Measurements from ENCODE around the gene SPRY1.

Gene SPRY1

GRCh38 chr4:123396307-123397143, at the start of gene SPRY1:
Gene SPRY1 (plus strand): TSS chr4:123396795. CDS start chr4:123401592, 4,797 bp downstream.
- peak; percentile 64 for DNase-seq (ENCODE audit: low read depth)

DNA sequence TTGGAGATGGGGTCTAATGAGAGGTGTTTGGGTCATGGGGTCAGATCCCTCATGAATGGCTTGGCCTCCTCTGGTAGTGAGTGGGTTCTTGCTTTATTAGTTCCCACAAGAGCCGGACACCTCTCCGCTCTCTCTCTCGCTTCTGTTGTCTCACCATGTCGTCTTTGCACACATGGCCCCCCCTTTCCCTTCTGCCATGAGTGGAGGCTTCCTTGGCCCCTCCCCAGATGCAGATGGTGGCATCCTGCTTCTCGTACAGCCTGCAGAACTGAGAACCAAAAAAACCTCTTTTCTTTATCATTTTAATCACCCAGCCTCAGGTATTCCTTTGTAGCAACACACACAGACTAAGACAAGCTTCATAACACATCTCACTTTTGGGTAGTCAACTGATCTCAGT, 49.6 kb upstream of the SPRY1 start:
- no peak for DNase-seq (ENCODE audit: low read depth)

GRCh38 chr4:123348946-123349345, 47.6 kb upstream of the SPRY1 start:
- DNase-seq (ENCODE audit: low read depth) = no peak

DNA sequence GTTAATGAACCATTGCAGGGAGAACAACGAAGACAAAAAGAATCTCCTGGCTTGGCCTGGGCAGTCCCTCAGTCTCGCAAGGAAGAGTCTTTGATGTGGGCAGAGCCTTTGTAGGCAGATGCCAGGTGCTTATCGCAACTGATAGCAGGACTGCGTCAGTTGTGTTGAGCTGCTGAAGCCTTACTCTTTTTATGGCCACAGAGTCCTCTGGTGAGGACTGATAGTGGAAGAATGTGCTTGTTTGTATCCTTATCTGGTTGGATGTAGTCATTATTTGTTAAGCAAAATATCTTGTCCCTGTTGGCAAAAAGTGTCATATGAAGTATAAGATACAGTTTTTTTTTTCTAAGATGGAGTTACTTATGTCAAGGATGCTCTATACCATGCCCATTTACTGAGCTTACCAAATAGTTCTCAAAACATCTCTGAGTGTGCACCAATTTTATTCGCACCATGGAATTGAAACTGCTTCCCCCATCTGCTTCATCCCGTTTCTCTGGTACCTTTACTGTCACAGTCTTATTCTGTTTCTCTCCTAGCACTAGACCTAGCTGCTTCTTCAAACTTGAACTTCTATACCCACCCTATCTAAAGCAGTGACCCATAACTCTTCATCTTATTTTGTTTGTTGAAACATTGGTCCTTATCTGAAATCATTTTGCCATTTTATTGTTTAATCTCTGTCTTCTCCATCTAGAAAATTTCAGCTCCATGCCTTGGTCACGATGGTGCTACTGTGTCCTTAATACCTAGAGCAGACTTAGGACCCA, 47.0 kb upstream of the SPRY1 start:
- no peak for DNase-seq (ENCODE audit: low read depth)

GRCh38 chr4:123350191-123350544, 46.4 kb upstream of the SPRY1 start:
- no peak for DNase-seq (ENCODE audit: low read depth)

- DNase-seq (ENCODE audit: low read depth) = no peak
Observed at GRCh38 chr4:123350726-123351125, 45.9 kb upstream of the SPRY1 start.

GRCh38 chr4:123351713-123352112, 44.9 kb upstream of the SPRY1 start:
- no peak for DNase-seq (ENCODE audit: low read depth)

- DNase-seq (ENCODE audit: low read depth) = no peak
Observed at GRCh38 chr4:123352240-123352945, 44.2 kb upstream of the SPRY1 start.

DNA sequence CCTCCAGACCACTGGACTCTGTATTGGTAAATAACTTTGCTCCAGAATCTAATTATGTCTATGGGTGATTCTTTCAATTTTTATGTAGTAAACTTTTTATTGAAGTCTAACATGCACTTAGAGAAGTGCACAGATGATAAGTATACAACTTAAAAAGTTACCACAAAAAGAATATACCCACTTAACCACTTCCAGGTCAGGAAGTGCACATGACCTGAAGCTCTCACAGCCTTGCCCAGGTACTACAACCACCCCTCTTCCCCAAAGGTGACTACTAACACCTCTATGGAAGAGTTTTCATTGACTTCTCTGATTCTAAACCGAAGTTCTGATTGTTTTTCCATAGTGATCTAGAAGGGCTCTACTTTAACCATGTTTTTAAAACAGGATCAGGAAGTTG, 43.6 kb upstream of the SPRY1 start:
- no peak for DNase-seq (ENCODE audit: low read depth)

DNA sequence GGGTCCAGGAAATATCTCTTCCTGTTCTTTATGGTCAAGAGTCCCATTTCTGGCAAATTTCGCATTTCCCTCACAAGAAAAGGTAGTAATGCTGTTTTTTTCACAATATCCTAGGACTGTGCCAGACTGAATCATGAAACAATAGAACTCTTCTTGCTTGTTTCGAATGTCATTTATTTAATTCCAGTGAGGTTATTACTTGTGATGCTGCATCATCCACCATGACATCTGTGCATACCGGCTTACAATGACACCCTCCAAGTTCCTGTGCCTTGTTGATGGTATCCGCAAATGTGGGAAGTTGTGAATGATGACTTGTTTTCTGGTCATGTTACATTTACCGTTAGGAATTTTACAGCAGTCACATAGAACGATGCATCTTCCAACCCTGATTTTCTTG, 42.9 kb upstream of the SPRY1 start:
- DNase-seq (ENCODE audit: low read depth) = no peak

- no peak for DNase-seq (ENCODE audit: low read depth)
Observed at GRCh38 chr4:123354701-123355100, 41.9 kb upstream of the SPRY1 start.

DNA sequence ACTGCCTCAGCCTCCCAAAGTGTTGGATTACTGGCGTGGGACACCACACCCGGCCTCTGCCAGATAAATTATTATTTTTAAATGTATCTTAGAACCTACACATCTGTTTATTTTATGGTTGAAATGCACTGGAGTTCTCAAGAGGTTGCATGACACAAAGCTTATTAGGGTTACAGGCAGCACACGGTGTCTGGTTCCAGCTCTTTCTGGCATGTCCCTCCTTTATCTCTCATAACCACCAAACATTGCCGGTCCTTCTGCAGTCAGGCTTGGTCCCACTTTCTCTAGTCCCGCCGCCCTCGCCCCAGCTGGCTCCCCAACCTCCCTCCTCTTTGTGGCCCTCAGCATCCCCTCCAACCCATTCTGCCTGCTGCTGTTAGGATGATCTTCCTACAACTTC, 39.7 kb upstream of the SPRY1 start:
- DNase-seq (ENCODE audit: low read depth) = no peak

DNA sequence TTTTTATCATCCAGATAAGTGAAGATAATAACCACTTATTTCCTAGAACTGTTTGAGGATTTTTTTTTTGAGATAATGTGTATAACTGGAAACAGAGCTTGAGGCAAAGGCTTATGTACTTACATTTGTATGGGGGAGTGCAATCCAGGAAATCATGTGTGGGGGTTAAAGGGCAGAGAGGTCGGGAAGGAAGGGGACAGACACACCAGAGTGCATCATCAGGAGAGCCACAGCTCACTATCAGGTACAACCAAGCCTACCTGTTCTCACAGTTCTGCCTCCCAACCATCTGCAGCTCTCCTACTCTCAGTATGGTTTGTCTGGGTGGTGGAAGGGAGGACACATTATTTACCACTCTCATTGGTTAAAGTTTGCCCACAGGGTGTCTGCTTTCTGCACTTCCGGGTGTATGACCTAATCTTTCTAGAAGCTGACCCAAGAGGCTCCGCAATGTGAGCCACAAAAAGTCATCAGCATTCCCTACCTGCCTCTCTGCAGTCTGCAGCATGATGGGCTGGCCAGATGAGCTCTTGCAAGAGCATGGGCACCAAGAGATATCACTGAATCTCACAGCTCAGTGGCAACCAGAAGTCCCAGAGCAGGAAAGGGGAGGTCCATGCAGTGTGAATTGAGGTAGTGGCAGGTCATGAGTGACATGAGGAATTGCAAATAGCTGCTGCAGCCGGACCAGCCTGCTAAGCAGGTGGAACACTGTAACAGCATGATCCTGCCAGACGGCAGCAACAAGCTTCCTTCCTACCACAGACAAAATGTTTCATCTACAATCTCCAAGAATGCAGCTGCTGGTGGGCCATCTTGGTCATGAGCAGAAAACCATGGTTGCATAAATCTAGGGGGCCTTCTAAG, 36.9 kb upstream of the SPRY1 start:
- no peak for DNase-seq (ENCODE audit: low read depth)

DNA sequence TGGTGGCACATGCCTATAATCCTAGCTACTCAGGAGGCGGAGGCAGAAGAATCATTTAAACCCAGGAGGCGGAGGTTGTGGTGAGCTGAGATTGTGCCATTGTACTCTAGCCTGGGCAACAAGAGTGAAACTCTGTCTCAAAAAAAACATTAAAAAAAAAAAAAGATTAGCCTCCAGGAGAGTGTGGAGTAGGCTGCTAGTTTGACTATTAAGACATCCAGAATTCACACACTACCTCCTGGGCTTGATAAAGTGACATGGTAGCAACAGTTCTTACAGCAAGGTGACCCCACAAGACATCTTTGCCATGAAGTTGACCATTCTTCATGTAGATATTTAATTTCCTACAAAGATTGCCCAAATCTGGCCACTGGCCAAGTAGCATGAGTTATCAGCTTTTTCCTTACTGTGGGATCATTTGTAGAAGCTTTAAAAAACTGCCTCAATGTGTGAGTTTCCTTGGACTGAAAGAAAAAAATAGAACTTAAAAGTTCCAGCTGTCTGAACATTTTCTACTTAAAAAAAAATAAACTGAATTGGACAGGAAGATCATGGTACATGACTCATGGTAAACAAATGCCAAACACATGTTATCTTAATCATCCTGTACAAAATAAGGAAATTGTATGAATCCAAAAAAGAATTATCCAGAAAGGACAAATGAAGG, 35.3 kb upstream of the SPRY1 start:
- no peak for DNase-seq (ENCODE audit: low read depth)

- no peak for DNase-seq (ENCODE audit: low read depth)
Observed at GRCh38 chr4:123362103-123362502, 34.5 kb upstream of the SPRY1 start.

DNA sequence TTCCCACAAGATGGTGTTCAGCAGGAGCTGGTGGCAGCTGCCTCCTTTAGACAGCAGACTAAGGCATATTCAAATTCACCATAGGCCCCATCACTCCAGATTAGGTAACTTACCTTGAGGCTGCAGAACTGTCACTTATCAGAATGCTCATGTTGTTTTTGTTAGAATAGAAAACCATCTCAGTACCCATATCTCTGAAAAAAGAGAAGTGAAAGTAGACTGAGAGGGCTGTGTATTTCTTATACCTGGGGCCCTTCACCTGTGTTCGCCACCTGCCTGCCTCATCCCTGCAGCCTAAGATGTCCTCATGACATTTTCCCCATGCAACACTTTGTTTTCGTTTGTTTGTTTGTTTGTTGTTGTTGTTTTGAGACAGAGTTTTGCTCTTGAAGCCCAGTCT, 32.9 kb upstream of the SPRY1 start:
- DNase-seq (ENCODE audit: low read depth) = no peak

DNA sequence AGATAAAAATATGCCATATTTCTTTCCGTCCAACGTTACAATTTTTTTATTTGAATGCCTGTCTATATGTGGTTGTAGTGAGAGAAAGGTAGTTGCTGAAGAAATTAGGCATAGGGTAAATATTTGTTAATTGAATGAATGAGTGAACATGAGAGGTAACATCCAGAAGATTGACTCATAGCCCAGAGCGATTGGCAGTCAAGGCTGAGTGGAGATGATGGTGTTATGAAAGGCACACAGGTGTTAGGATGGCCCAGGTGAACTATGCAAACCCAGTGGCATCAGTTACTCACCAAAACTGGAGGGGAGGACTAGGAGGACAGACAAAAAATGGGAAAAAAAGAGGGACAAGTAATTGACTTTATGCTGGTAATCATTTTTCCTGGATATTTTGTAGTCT, 31.7 kb upstream of the SPRY1 start:
- DNase-seq (ENCODE audit: low read depth) = no peak

DNA sequence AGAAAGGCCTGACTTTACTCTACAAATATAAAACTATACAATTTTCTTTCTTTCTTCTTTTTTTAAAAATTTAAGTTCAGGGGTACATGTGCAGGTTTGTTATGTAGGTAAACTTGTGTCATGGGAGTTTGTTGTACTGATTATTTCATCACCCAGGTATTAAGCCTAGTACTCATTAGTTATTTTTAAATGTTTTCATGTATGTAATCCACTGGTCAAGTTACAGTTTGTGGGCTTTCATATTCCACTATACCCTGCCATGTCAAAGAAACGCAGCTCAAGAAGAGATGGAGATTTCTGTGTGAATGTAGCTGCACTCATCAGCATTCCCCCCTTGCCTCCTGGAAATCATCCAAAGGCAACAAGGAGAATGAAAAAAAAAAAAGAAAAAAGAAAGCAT, 31.2 kb upstream of the SPRY1 start:
- DNase-seq (ENCODE audit: low read depth) = no peak

- DNase-seq (ENCODE audit: low read depth) = no peak
Observed at GRCh38 chr4:123366144-123366748, 30.3 kb upstream of the SPRY1 start.

DNA sequence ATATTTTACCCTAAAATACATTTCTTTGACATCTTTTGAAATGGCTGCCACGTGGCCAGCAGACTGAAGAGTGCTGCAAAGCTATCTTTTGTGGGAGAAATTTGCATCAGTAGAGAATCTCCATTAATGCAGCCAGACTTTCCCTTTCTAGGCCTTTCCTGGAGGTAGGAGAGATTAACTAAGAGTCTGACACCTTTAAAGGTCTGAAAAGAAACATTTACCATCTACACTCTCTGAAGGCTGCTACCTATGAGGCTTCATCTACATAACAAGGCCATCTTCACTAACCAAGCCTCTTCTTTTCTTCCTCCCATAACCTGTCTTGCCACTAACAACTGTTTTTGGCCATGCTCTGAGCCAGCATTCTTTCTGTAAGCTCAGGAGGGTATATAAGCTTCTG, 17.8 kb upstream of the SPRY1 start:
- DNase-seq (ENCODE audit: low read depth) = no peak

DNA sequence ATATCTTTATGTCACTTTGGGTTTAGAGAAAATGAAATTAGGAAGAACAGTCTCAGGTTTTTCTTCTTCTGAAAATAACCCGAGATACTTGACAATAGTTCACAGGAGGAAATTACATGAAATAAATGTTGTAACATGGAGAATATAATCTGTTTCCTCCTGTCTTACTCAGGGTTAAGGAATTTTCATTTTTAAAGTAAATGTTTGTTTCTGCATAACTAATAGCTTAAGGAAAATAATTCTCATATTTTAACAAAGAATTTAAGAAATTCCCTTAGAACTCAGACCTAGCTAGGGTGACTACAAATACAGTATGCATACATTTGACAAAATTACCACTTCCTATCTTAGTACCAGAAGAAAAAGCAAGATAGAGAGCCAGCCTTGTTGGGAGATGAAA, 17.2 kb upstream of the SPRY1 start:
- DNase-seq (ENCODE audit: low read depth) = no peak

Data from stimulated activated CD8-positive, alpha-beta memory T cell treated with anti-CD3 and anti-CD28 coated beads, Interleukin-4, amount 100 ng/mL, for 24 hours (primary cell).